Parathyroid adenoma (tissue), 2 donors: ENCODE data around the gene CHST10.

Experiments used
- H2AFZ ChIP-seq: fragments of 300-600 bp; sonication (generic); one replicate; pipeline ENCODE4 v1.7.0; 2017; ENCODE audit warnings: antibody characterized with exemption, mild to moderate bottlenecking
- H3K27ac ChIP-seq: fragments of 300-600 bp; sonication (generic); one replicate; pipeline ENCODE4 v1.7.0; 2017
- H3K27me3 ChIP-seq: fragments of 300-600 bp; sonication (generic); one replicate; pipeline ENCODE4 v1.7.0; 2017; ENCODE audit warnings: low read length; ENCODE audit not compliant: control insufficient read depth, insufficient read depth
- H3K36me3 ChIP-seq: fragments of 300-600 bp; sonication (generic); one replicate; pipeline ENCODE4 v1.7.0; 2017; ENCODE audit warnings: low read length; ENCODE audit not compliant: control insufficient read depth, insufficient read depth
- H3K4me1 ChIP-seq: fragments of 300-600 bp; sonication (generic); one replicate; pipeline ENCODE4 v1.7.0; 2017; ENCODE audit warnings: control low read depth
- H3K4me2 ChIP-seq: fragments of 300-600 bp; sonication (generic); one replicate; pipeline ENCODE4 v1.7.0; 2017; ENCODE audit warnings: low read length
- H3K4me3 ChIP-seq: fragments of 300-600 bp; sonication (generic); one replicate; pipeline ENCODE4 v1.7.0; 2017; ENCODE audit warnings: low read depth, low read length
- H3K79me2 ChIP-seq: fragments of 300-600 bp; sonication (generic); one replicate; pipeline ENCODE4 v1.7.0; 2017; ENCODE audit warnings: control low read depth
- H3K9ac ChIP-seq: fragments of 300-600 bp; sonication (generic); one replicate; pipeline ENCODE4 v1.7.0; 2017; ENCODE audit warnings: mild to moderate bottlenecking
- H3K9me3 ChIP-seq: fragments of 300-600 bp; sonication (generic); one replicate; pipeline ENCODE4 v1.7.0; 2017; ENCODE audit warnings: low read length; ENCODE audit not compliant: control insufficient read depth
- CTCF ChIP-seq: fragments of 300-600 bp; sonication (generic); IDR thresholded peaks from one replicate; pipeline ENCODE4 v1.7.0; 2017; ENCODE audit warnings: antibody characterized with exemption, mild to moderate bottlenecking
- donor health status: primary hyperparathyroidism.

CHST10 gene

GRCh38 chr2:100451092-100451491, 33.6 kb upstream of the CHST10 start:
- H3K4me2 ChIP-seq = no peak overlapping the region
- H2AFZ ChIP-seq = no peak overlapping the region
- no peak overlapping the region for H3K9ac ChIP-seq
- H3K4me3 ChIP-seq = no peak overlapping the region
- no peak for TF ChIP-seq CTCF
- H3K27me3 ChIP-seq = no peaks in the 10 kb centered on the region
- no peaks in the 10 kb centered on the region for H3K4me1 ChIP-seq
- H3K9me3 ChIP-seq = no peaks in the 10 kb centered on the region
- no peaks in the 10 kb centered on the region for H3K79me2 ChIP-seq
- H3K27ac ChIP-seq = no peak overlapping the region
- no peaks in the 10 kb centered on the region for H3K36me3 ChIP-seq

- Histone ChIP-seq H3K36me3 (no peaks in the 10 kb centered on the region), H2AFZ (no peak overlapping the region), H3K27ac (no peak overlapping the region), H3K27me3 (no peaks in the 10 kb centered on the region), H3K79me2 (no peaks in the 10 kb centered on the region), H3K9me3 (no peaks in the 10 kb centered on the region), H3K4me2 (no peak overlapping the region), H3K4me1 (no peaks in the 10 kb centered on the region), H3K4me3 (no peak overlapping the region), H3K9ac (no peak overlapping the region)
- TF ChIP-seq CTCF = no peak
These were observed 29.2 kb upstream of the CHST10 start for GRCh38 chr2:100446696-100447095.

GRCh38 chr2:100437751-100438150, 20.3 kb upstream of the CHST10 start:
- Histone ChIP-seq H2AFZ (no peak overlapping the region), H3K9me3 (no peaks in the 10 kb centered on the region), H3K4me1 (no peaks in the 10 kb centered on the region), H3K36me3 (no peaks in the 10 kb centered on the region), H3K27ac (no peak overlapping the region), H3K79me2 (no peaks in the 10 kb centered on the region), H3K27me3 (no peaks in the 10 kb centered on the region), H3K9ac (no peak overlapping the region), H3K4me3 (no peak overlapping the region), H3K4me2 (no peak overlapping the region)
- no peak for TF ChIP-seq CTCF

GRCh38 chr2:100429726-100430125, 12.3 kb upstream of the CHST10 start:
- Histone ChIP-seq H3K27ac (no peak overlapping the region), H3K9me3 (no peaks in the 10 kb centered on the region), H2AFZ (no peak overlapping the region), H3K4me1 (no peaks in the 10 kb centered on the region), H3K4me3 (no peak overlapping the region), H3K36me3 (no peaks in the 10 kb centered on the region), H3K27me3 (no peaks in the 10 kb centered on the region), H3K9ac (no peak overlapping the region), H3K4me2 (no peak overlapping the region), H3K79me2 (no peaks in the 10 kb centered on the region)
- no peak for TF ChIP-seq CTCF

- no peaks in the 10 kb centered on the region for H3K9me3 ChIP-seq
- H3K27me3 ChIP-seq = no peaks in the 10 kb centered on the region
- no peaks in the 10 kb centered on the region for H3K36me3 ChIP-seq
- H3K79me2 ChIP-seq = no peaks in the 10 kb centered on the region
- no peak overlapping the region for H3K4me3 ChIP-seq
- H2AFZ ChIP-seq = no peak overlapping the region
- no peak overlapping the region for H3K27ac ChIP-seq
- H3K9ac ChIP-seq = no peak overlapping the region
- no peak overlapping the region for H3K4me2 ChIP-seq
- TF ChIP-seq CTCF = peak; percentile 46
- no peaks in the 10 kb centered on the region for H3K4me1 ChIP-seq
These were observed 10.3 kb upstream of the CHST10 start for GRCh38 chr2:100427627-100428258.
